Trophoblast cell (in vitro differentiated cells and primary cell): ENCODE measurements around the gene ITSN2.

Source experiments
- DNase-seq, 2 donors: peaks; one replicate each; pipeline ENCODE4 v3.0.0-alpha.2; 2016
- H2AFZ ChIP-seq: 2 replicates; pipeline ENCODE4 v1.6.1; 2013; ENCODE audit warnings: low read length, moderate library complexity, mild to moderate bottlenecking; ENCODE audit not compliant: insufficient read depth, poor library complexity
- H2AK5ac ChIP-seq: 2 replicates; pipeline ENCODE4 v1.6.1; 2013; ENCODE audit warnings: mild to moderate bottlenecking, low read length
- H2BK120ac ChIP-seq: 2 replicates; pipeline ENCODE4 v1.6.1; 2013; ENCODE audit warnings: low read length, mild to moderate bottlenecking, moderate library complexity; ENCODE audit not compliant: insufficient read depth, poor library complexity
- H2BK12ac ChIP-seq: 2 replicates; pipeline ENCODE4 v1.6.1; 2013; ENCODE audit warnings: mild to moderate bottlenecking, low read length, moderate library complexity
- H2BK5ac ChIP-seq: 2 replicates; pipeline ENCODE4 v1.6.1; 2013; ENCODE audit warnings: low read length, low read depth, moderate library complexity, mild to moderate bottlenecking; ENCODE audit not compliant: poor library complexity
- H3K14ac ChIP-seq: 2 replicates; pipeline ENCODE4 v1.6.1; 2013; ENCODE audit warnings: mild to moderate bottlenecking, low read length
- H3K18ac ChIP-seq: 2 replicates; pipeline ENCODE4 v1.6.1; 2013; ENCODE audit warnings: mild to moderate bottlenecking, low read length
- H3K23ac ChIP-seq: 2 replicates; pipeline ENCODE4 v1.6.1; 2013; ENCODE audit warnings: low read length
- H3K27ac ChIP-seq: 2 replicates; pipeline ENCODE4 v1.5.1; 2013; ENCODE audit warnings: low read depth, mild to moderate bottlenecking, inconsistent platforms, low read length, moderate library complexity
- H3K27me3 ChIP-seq: 2 replicates; pipeline ENCODE4 v1.6.1; 2013; ENCODE audit warnings: inconsistent platforms, mild to moderate bottlenecking, low read length, moderate library complexity; ENCODE audit not compliant: insufficient read depth
- H3K36me3 ChIP-seq, 2 experiments: 1 replicate in 1 of 2; 2 replicates in 1 of 2; pipeline ENCODE4 v1.6.1; 2013; ENCODE audit warnings: low read length in 2 of 2, mild to moderate bottlenecking in 2 of 2, moderate library complexity in 1 of 2; ENCODE audit not compliant: insufficient read depth in 2 of 2, control insufficient read depth in 1 of 2
- H3K4ac ChIP-seq: 2 replicates; pipeline ENCODE4 v1.6.1; 2013; ENCODE audit warnings: low read depth, mild to moderate bottlenecking, low read length, moderate library complexity
- H3K4me1 ChIP-seq, 2 experiments: 1 replicate in 1 of 2; 2 replicates in 1 of 2; pipeline ENCODE4 v1.6.1; 2013; ENCODE audit warnings: low read length in 2 of 2, mild to moderate bottlenecking in 2 of 2, moderate library complexity in 1 of 2; ENCODE audit not compliant: insufficient read depth in 2 of 2, control insufficient read depth in 1 of 2
- H3K4me2 ChIP-seq: 2 replicates; pipeline ENCODE4 v1.6.1; 2013; ENCODE audit warnings: inconsistent platforms, mild to moderate bottlenecking, low read length, moderate library complexity
- H3K4me3 ChIP-seq: 2 replicates; pipeline ENCODE4 v1.5.1; 2013; ENCODE audit warnings: mild to moderate bottlenecking, low read depth, low read length, inconsistent platforms
- H3K79me1 ChIP-seq: one replicate; pipeline ENCODE4 v1.6.1; 2013; ENCODE audit warnings: low read length
- H3K79me2 ChIP-seq: 2 replicates; pipeline ENCODE4 v1.6.1; 2013; ENCODE audit warnings: low read length, mild to moderate bottlenecking; ENCODE audit not compliant: control insufficient read depth, insufficient read depth, poor library complexity
- H3K9ac ChIP-seq: 2 replicates; pipeline ENCODE4 v1.6.1; 2013; ENCODE audit warnings: mild to moderate bottlenecking, low read length
- H3K9me3 ChIP-seq: 2 replicates; pipeline ENCODE4 v1.6.1; 2013; ENCODE audit warnings: low read depth, mild to moderate bottlenecking, control low read depth, inconsistent platforms, low read length; ENCODE audit not compliant: insufficient read depth
- H4K12ac ChIP-seq: 2 replicates; pipeline ENCODE4 v1.6.1; 2013; ENCODE audit warnings: low read depth, mild to moderate bottlenecking, low read length, moderate library complexity
- H4K8ac ChIP-seq: 2 replicates; pipeline ENCODE4 v1.6.1; 2013; ENCODE audit warnings: low read depth, mild to moderate bottlenecking, low read length, moderate library complexity
- H4K91ac ChIP-seq: one replicate; pipeline ENCODE4 v1.6.1; 2013; ENCODE audit warnings: low read depth, mild to moderate bottlenecking, low read length, moderate library complexity
- WGBS: extraction: QIAGEN DNeasy Blood & Tissue Kit; methylation state at CpG from one replicate; pipeline ENCODE4 v1.1.7; 2013; ENCODE audit warnings: missing lambda C conversion rate; ENCODE audit not compliant: insufficient read length, insufficient coverage; ENCODE audit errors: extremely low coverage; 5-methylcytosine and 5-hydroxymethylcytosine counted together

ITSN2 gene

DNA sequence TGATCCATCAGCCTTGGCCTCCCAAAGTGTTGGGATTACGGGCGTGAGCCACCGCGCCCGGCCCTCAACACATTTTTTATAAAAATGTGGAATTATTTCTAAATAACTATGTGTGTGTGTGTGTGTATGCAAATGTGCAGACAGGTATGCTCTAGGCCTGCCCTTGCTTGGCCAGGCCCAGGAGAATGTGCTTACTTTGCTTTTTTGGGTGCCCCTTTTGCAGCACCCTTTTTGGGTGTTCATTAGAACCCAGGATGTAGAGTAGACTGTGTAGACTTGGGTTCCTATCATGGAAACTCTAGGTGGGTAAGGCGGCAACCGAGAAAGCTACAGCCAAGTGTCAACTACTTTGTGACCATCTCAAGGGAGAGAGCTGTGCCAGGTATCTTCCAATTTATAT lies 11.7 kb upstream of the ITSN2 start:
- H3K36me3 ChIP-seq, result no peaks in the 10 kb centered on the region
- no peak overlapping the region for H3K4me2 ChIP-seq
- H3K4me3 ChIP-seq, result no peak overlapping the region
- H3K79me1 ChIP-seq, result no peaks in the 10 kb centered on the region
- no peak overlapping the region for H2AFZ ChIP-seq
- no CpG with 5 or more reads among the region's 7 CpGs for WGBS
- H3K18ac ChIP-seq, result no peak overlapping the region
- H3K9ac ChIP-seq, result no peak overlapping the region
- no peak overlapping the region for H3K27ac ChIP-seq
- H4K91ac ChIP-seq, result no peak overlapping the region
- no peaks in the 10 kb centered on the region for H3K9me3 ChIP-seq
- H2BK12ac ChIP-seq, result no peak overlapping the region
- H3K23ac ChIP-seq, result no peak overlapping the region
- no peak overlapping the region for H3K14ac ChIP-seq
- no peaks in the 10 kb centered on the region for H3K4me1 ChIP-seq
- H3K4ac ChIP-seq, result no peak overlapping the region
- no peak overlapping the region for H2AK5ac ChIP-seq
- no peak overlapping the region for H4K12ac ChIP-seq
- no peak overlapping the region for H2BK120ac ChIP-seq
- no peak overlapping the region for H2BK5ac ChIP-seq
- H3K79me2 ChIP-seq, result no peaks in the 10 kb centered on the region
- H4K8ac ChIP-seq, result no peak overlapping the region
- DNase-seq, result no peak
- no peaks in the 10 kb centered on the region for H3K27me3 ChIP-seq

GRCh38 chr2:24365826-24366225 lies 5.5 kb upstream of the ITSN2 start:
- Histone ChIP-seq H3K9ac (no peak overlapping the region), H2BK5ac (no peak overlapping the region), H3K27ac (no peak overlapping the region), H4K91ac (no peak overlapping the region), H3K4me2 (no peak overlapping the region), H2BK120ac (no peak overlapping the region), H2AFZ (no peak overlapping the region), H3K4me1 (peaks cover 3 to 4% of the 10 kb centered on the region in 2 experiments), H3K4ac (no peak overlapping the region), H4K8ac (no peak overlapping the region), H3K4me3 (no peak overlapping the region), H3K9me3 (no peaks in the 10 kb centered on the region), H3K18ac (no peak overlapping the region), H2AK5ac (no peak overlapping the region), H4K12ac (no peak overlapping the region), H3K14ac (no peak overlapping the region), H3K36me3 (no peaks in the 10 kb centered on the region), H3K27me3 (no peaks in the 10 kb centered on the region), H3K23ac (no peak overlapping the region), H2BK12ac (no peak overlapping the region), H3K79me1 (peaks cover 2% of the 10 kb centered on the region), H3K79me2 (no peaks in the 10 kb centered on the region)
- no CpG with 5 or more reads among the region's 5 CpGs for WGBS
- DNase-seq, result no peak

DNA sequence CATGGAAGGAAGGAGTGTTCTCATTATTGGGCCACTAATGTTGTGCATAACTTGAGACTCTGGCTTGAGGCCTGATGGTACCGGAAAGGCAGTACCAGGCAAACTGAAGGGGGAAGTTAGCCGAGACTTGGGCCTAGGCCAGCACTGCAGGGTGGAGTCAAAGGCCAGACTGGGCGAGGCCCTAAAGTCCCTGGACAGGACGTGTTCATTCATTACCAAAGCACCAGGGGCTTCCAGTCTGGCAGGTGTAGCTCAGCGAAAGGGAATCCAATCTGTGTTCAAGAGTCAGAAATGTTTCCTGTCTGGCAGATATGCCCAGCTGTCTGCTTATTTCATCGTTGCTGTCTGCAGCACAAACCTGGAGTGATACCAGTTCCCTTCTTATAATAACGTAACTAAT lies 4.7 kb upstream of the ITSN2 start:
- Histone ChIP-seq H4K91ac (no peak overlapping the region), H2BK120ac (no peak overlapping the region), H3K27ac (no peak overlapping the region), H3K4me3 (no peak overlapping the region), H3K27me3 (no peaks in the 10 kb centered on the region), H3K79me1 (peaks cover 10% of the 10 kb centered on the region), H3K4ac (no peak overlapping the region), H3K23ac (no peak overlapping the region), H3K4me1 (peaks cover 3 to 6% of the 10 kb centered on the region in 2 experiments), H2AK5ac (no peak overlapping the region), H3K36me3 (no peaks in the 10 kb centered on the region), H4K8ac (no peak overlapping the region), H3K9ac (no peak overlapping the region), H2BK5ac (no peak overlapping the region), H2AFZ (no peak overlapping the region), H3K4me2 (no peak overlapping the region), H2BK12ac (no peak overlapping the region), H3K18ac (no peak overlapping the region), H4K12ac (no peak overlapping the region), H3K9me3 (no peaks in the 10 kb centered on the region), H3K79me2 (peaks cover 5% of the 10 kb centered on the region), H3K14ac (no peak overlapping the region)
- DNase-seq, result peak in 1 of 2 donors; percentile 29
- no CpG with 5 or more reads among the region's 7 CpGs for WGBS

GRCh38 chr2:24363301-24363700 lies 3.0 kb upstream of the ITSN2 start:
- Histone ChIP-seq H3K4me2 (no peak overlapping the region), H3K9me3 (no peaks in the 10 kb centered on the region), H3K79me1 (peaks cover 13% of the 10 kb centered on the region), H3K4me1 (peaks cover 3 to 6% of the 10 kb centered on the region in 2 experiments), H3K18ac (no peak overlapping the region), H3K4ac (no peak overlapping the region), H3K23ac (no peak overlapping the region), H3K27ac (no peak overlapping the region), H3K9ac (no peak overlapping the region), H2AFZ (no peak overlapping the region), H2BK12ac (no peak overlapping the region), H2BK5ac (no peak overlapping the region), H3K79me2 (peaks cover 10% of the 10 kb centered on the region), H2BK120ac (no peak overlapping the region), H3K36me3 (no peaks in the 10 kb centered on the region), H4K8ac (no peak overlapping the region), H2AK5ac (no peak overlapping the region), H3K27me3 (no peaks in the 10 kb centered on the region), H3K4me3 (no peak overlapping the region), H4K91ac (no peak overlapping the region), H3K14ac (no peak overlapping the region), H4K12ac (no peak overlapping the region)
- DNase-seq, result no peak
- no CpG with 5 or more reads among the region's 2 CpGs for WGBS
